Gastroesophageal sphincter (tissue), 3 donors: ENCODE data around the gene EHMT1.

ENCODE experiments used
- CTCF ChIP-seq, 4 experiments: fragments of 200-600 bp in 2 of 4; fragments of 450-650 bp in 2 of 4; sonication (generic) in 1 of 4; IDR thresholded peaks; one replicate each; pipeline ENCODE4 v1.5.1; 2017 to 2019; ENCODE audit warnings: antibody characterized with exemption in 4 of 4, mild to moderate bottlenecking in 2 of 4, moderate library complexity in 2 of 4
- EP300 ChIP-seq: sonication (generic); formaldehyde crosslinking; IDR thresholded peaks from one replicate; pipeline ENCODE4 v1.6.1; 2017; ENCODE audit warnings: antibody characterized with exemption, mild to moderate bottlenecking

- TF ChIP-seq CTCF (IDR thresholded peaks at IDR 0.05) = no peak
- no peak for TF ChIP-seq EP300
These were observed 166.9 kb downstream of the EHMT1 start for GRCh38 chr9:137785704-137786161.
